ENCODE measurements around the gene CNTN5.
A peak's percentile ranks its signal among the peaks of the same experiment; 100 is the strongest.

Gene CNTN5

GRCh38 chr11:99884750-99885149 is 864.0 kb downstream of the CNTN5 start:
- peaks cover 10% of the 10 kb centered on the region for H3K27me3 Mint-ChIP-seq (ENCODE audit: low read depth)
- TF ChIP-seq, protein P1, sequence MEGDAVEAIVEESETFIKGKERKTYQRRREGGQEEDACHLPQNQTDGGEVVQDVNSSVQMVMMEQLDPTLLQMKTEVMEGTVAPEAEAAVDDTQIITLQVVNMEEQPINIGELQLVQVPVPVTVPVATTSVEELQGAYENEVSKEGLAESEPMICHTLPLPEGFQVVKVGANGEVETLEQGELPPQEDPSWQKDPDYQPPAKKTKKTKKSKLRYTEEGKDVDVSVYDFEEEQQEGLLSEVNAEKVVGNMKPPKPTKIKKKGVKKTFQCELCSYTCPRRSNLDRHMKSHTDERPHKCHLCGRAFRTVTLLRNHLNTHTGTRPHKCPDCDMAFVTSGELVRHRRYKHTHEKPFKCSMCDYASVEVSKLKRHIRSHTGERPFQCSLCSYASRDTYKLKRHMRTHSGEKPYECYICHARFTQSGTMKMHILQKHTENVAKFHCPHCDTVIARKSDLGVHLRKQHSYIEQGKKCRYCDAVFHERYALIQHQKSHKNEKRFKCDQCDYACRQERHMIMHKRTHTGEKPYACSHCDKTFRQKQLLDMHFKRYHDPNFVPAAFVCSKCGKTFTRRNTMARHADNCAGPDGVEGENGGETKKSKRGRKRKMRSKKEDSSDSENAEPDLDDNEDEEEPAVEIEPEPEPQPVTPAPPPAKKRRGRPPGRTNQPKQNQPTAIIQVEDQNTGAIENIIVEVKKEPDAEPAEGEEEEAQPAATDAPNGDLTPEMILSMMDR (IDR thresholded peaks at IDR 0.05; ENCODE audit: unreplicated experiment in 3 of 3), result no peak
- no peaks in the 10 kb centered on the region for H3K36me3 Mint-ChIP-seq (ENCODE audit: low read depth)
- no peak overlapping the region for H3K4me3 Mint-ChIP-seq
- no peaks in the 10 kb centered on the region for H3K9me3 Mint-ChIP-seq
- peaks cover 5% of the 10 kb centered on the region for H3K4me1 Mint-ChIP-seq
- no peak overlapping the region for H3K27ac Mint-ChIP-seq

DNA sequence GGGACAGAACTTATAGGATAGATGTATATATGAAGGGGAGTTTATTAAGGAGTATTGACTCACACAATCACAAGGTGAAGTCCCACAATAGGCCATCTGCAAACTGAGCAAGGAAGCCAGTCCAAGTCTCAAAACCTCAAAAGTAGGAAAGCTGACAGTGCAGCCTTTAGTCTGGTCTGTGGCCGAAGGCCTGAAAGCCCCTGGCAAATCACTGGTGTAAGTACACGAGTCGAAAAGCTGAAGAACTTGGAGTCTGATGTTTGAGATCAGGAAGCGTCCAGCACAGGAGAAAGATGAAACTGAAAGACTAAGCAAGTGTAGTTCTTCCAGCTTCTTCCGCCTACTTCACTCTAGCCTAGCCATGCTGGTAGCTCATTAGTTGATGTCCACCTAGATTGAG is 866.7 kb downstream of the CNTN5 start:
- no peak overlapping the region for H3K27ac Mint-ChIP-seq
- no peak overlapping the region for H3K4me3 Mint-ChIP-seq
- H3K9me3 Mint-ChIP-seq, result peaks cover 7% of the 10 kb centered on the region
- peaks cover 5% of the 10 kb centered on the region for H3K27me3 Mint-ChIP-seq (ENCODE audit: low read depth)
- H3K4me1 Mint-ChIP-seq, result no peaks in the 10 kb centered on the region
- no peaks in the 10 kb centered on the region for H3K36me3 Mint-ChIP-seq (ENCODE audit: low read depth)
- TF ChIP-seq, protein P1 (IDR thresholded peaks at IDR 0.05; ENCODE audit: unreplicated experiment in 3 of 3), result no peak

- TF ChIP-seq, protein P1 (IDR thresholded peaks at IDR 0.05; ENCODE audit: unreplicated experiment in 3 of 3), result no peak
- no peaks in the 10 kb centered on the region for H3K36me3 Mint-ChIP-seq (ENCODE audit: low read depth)
- peaks cover 22% of the 10 kb centered on the region for H3K9me3 Mint-ChIP-seq
- peak overlapping the region in 1 of 3 experiments; percentile 35 for H3K27ac Mint-ChIP-seq
- peaks cover 5% of the 10 kb centered on the region for H3K4me1 Mint-ChIP-seq
- no peaks in the 10 kb centered on the region for H3K27me3 Mint-ChIP-seq (ENCODE audit: low read depth)
- no peak overlapping the region for H3K4me3 Mint-ChIP-seq
These were observed 873.1 kb downstream of the CNTN5 start for GRCh38 chr11:99893811-99894210.

- TF ChIP-seq, protein P1 (IDR thresholded peaks at IDR 0.05; ENCODE audit: unreplicated experiment in 3 of 3), result no peak
- no peaks in the 10 kb centered on the region for H3K27me3 Mint-ChIP-seq (ENCODE audit: low read depth)
- H3K4me1 Mint-ChIP-seq, result no peaks in the 10 kb centered on the region
- no peaks in the 10 kb centered on the region for H3K36me3 Mint-ChIP-seq (ENCODE audit: low read depth)
- H3K4me3 Mint-ChIP-seq, result no peak overlapping the region
- peaks cover 30% of the 10 kb centered on the region for H3K9me3 Mint-ChIP-seq
- H3K27ac Mint-ChIP-seq, result no peak overlapping the region
These were observed 880.4 kb downstream of the CNTN5 start for GRCh38 chr11:99901175-99901574.

DNA sequence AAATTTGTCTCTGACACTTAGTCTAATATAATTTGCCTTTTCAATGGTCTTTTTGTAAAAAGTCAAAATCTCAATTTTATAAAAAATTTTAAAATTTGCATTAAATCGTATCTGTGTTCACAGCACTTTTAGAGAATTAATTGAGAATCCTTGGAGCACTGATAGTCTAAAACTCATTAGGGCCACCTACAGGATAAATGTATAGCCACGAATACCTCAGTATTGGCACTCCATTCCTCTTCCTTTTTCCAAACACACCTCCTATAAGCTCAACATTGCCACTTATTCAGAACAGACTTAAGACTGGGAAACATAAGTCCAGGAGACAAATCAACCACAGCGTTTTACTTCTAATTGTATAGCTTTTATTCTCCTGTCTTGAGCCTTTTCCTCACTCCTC is 890.4 kb downstream of the CNTN5 start:
- no peaks in the 10 kb centered on the region for H3K27me3 Mint-ChIP-seq (ENCODE audit: low read depth)
- TF ChIP-seq, protein P1 (IDR thresholded peaks at IDR 0.05; ENCODE audit: unreplicated experiment in 3 of 3), result no peak
- no peaks in the 10 kb centered on the region for H3K36me3 Mint-ChIP-seq (ENCODE audit: low read depth)
- peaks cover 6% of the 10 kb centered on the region for H3K9me3 Mint-ChIP-seq
- no peaks in the 10 kb centered on the region for H3K4me1 Mint-ChIP-seq
- H3K27ac Mint-ChIP-seq, result no peak overlapping the region
- H3K4me3 Mint-ChIP-seq, result no peak overlapping the region

DNA sequence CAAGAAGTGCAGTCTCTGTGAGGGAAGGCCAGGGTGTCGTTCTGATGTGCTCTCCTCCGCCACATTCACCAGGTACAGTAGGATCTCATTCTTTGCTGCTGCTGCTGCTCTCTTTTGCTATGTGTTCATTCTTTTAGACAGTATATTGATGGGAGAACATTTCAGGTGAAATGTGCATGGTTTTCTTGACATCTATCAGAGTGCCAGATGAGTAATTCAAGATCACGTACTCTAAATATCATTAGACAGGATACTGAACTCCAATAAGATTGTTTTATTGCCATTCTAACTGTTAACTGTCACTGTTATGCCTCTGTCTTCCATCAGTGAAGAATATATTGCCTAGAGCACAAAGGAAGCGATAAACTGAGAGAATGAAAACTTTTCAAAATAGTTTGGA is 895.3 kb downstream of the CNTN5 start:
- TF ChIP-seq, protein P1 (IDR thresholded peaks at IDR 0.05; ENCODE audit: unreplicated experiment in 3 of 3), result no peak
- no peaks in the 10 kb centered on the region for H3K36me3 Mint-ChIP-seq (ENCODE audit: low read depth)
- H3K9me3 Mint-ChIP-seq, result peaks cover 9% of the 10 kb centered on the region
- H3K4me3 Mint-ChIP-seq, result no peak overlapping the region
- H3K4me1 Mint-ChIP-seq, result no peaks in the 10 kb centered on the region
- H3K27me3 Mint-ChIP-seq (ENCODE audit: low read depth), result no peaks in the 10 kb centered on the region
- no peak overlapping the region for H3K27ac Mint-ChIP-seq
